ENCODE data around the gene RASL12.
"Not testable (repeated sequence)": the region's sequence is repeated elsewhere in the genome, so short reads cannot be mapped to it uniquely, and the experiment has no call there.

RASL12 gene

GRCh38 chr15:65091946-65092770 is 24.4 kb upstream of the RASL12 start:
- no peak for DNase-seq

- DNase-seq: no peak
These were observed 21.5 kb upstream of the RASL12 start for GRCh38 chr15:65089206-65089824.

- no peak for DNase-seq
These were observed 20.8 kb upstream of the RASL12 start for GRCh38 chr15:65088643-65089021.

- DNase-seq: no peak
These were observed 20.3 kb upstream of the RASL12 start for GRCh38 chr15:65087873-65088642.

- DNase-seq: no peak
These were observed 19.6 kb upstream of the RASL12 start for GRCh38 chr15:65087411-65087810.

- no peak for DNase-seq
These were observed 18.9 kb upstream of the RASL12 start for GRCh38 chr15:65086680-65087111.

- peak; percentile 19 for DNase-seq
These were observed 18.3 kb upstream of the RASL12 start for GRCh38 chr15:65085990-65086679.

GRCh38 chr15:65085207-65085753 is 17.5 kb upstream of the RASL12 start:
- DNase-seq: no peak

GRCh38 chr15:65084500-65085206 is 16.9 kb upstream of the RASL12 start:
- DNase-seq: no peak

GRCh38 chr15:65083262-65083701 is 15.5 kb upstream of the RASL12 start:
- DNase-seq: no peak

GRCh38 chr15:65082303-65082953 is 14.6 kb upstream of the RASL12 start:
- peak; percentile 39 for DNase-seq

- DNase-seq: no peak
These were observed 14.0 kb upstream of the RASL12 start for GRCh38 chr15:65081758-65082157.

- no peak for DNase-seq
These were observed 13.5 kb upstream of the RASL12 start for GRCh38 chr15:65081270-65081669.

GRCh38 chr15:65079580-65079979 is 11.8 kb upstream of the RASL12 start:
- no peak for DNase-seq

GRCh38 chr15:65077981-65078352 is 10.2 kb upstream of the RASL12 start:
- peak; percentile 62 for DNase-seq

GRCh38 chr15:65077291-65077980 is 9.6 kb upstream of the RASL12 start:
- no peak for DNase-seq

- no peak for DNase-seq
These were observed 8.9 kb upstream of the RASL12 start, which contains the start of gene KBTBD13 for GRCh38 chr15:65076486-65077290. TSS of gene KBTBD13 (plus strand) at chr15:65076746. CDS start at chr15:65076816, 70 bp downstream.

- DNase-seq: not testable (repeated sequence)
These were observed 8.0 kb upstream of the RASL12 start for GRCh38 chr15:65075607-65076395.

- not testable (repeated sequence) for DNase-seq
These were observed 7.2 kb upstream of the RASL12 start for GRCh38 chr15:65074946-65075345.
